Chondrocyte (in vitro differentiated cells): ENCODE data around the gene EYS. TPM values are rescaled to one million over a fixed set of nuclear protein-coding genes. Genes with fewer than 3 reads are reported as not detected.

Source experiments
- DNase-seq: peaks from one replicate; pipeline ENCODE4 v3.0.0; 2021; ENCODE audit warnings: mixed read lengths, low spot score
- H3K27ac Mint-ChIP-seq: one replicate; pipeline ENCODE4 v1.8.0; 2021; ENCODE audit warnings: mild to moderate bottlenecking, moderate library complexity, mixed read lengths; ENCODE audit not compliant: unreplicated experiment
- H3K27me3 Mint-ChIP-seq: 2 replicates; pipeline ENCODE4 v1.8.0; 2021; ENCODE audit warnings: low read depth, mixed read lengths
- H3K36me3 Mint-ChIP-seq: 2 replicates; pipeline ENCODE4 v1.8.0; 2021; ENCODE audit warnings: low read depth, mixed read lengths
- H3K4me1 Mint-ChIP-seq: 2 replicates; pipeline ENCODE4 v1.8.0; 2021; ENCODE audit warnings: low read depth, mild to moderate bottlenecking, mixed read lengths
- H3K4me3 Mint-ChIP-seq: one replicate; pipeline ENCODE4 v1.8.0; 2021; ENCODE audit warnings: mild to moderate bottlenecking, moderate library complexity, mixed read lengths; ENCODE audit not compliant: unreplicated experiment
- H3K9me3 Mint-ChIP-seq: 2 replicates; pipeline ENCODE4 v1.8.0; 2021; ENCODE audit warnings: low read depth, mixed read lengths
- CTCF ChIP-seq: fragments of 200-600 bp; sonication (generic); IDR thresholded peaks from 2 replicates; pipeline ENCODE4 v1.5.0; 2021; ENCODE audit warnings: antibody characterized with exemption, mild to moderate bottlenecking, moderate library complexity
- total RNA-seq: library from RNA; stranded (reverse); gene quantifications from 3 replicates; pipeline ENCODE4 v1.2.1, GENCODE V29; 2021

The EYS gene
- total RNA-seq, 1 donor from 2014 or later = not detected

GRCh38 chr6:65449926-65450325, 257.1 kb downstream of the EYS start:
- no peaks in the 10 kb centered on the region for H3K4me1 Mint-ChIP-seq
- no peak overlapping the region for H3K4me3 Mint-ChIP-seq
- H3K36me3 Mint-ChIP-seq = no peaks in the 10 kb centered on the region
- no peak overlapping the region for H3K27ac Mint-ChIP-seq
- no peak for DNase-seq
- H3K9me3 Mint-ChIP-seq = no peaks in the 10 kb centered on the region
- TF ChIP-seq CTCF = no peak
- H3K27me3 Mint-ChIP-seq = peaks cover 4% of the 10 kb centered on the region

GRCh38 chr6:65448866-65449265, 258.2 kb downstream of the EYS start:
- H3K4me1 Mint-ChIP-seq = no peaks in the 10 kb centered on the region
- no peak overlapping the region for H3K27ac Mint-ChIP-seq
- H3K4me3 Mint-ChIP-seq = no peak overlapping the region
- no peaks in the 10 kb centered on the region for H3K9me3 Mint-ChIP-seq
- DNase-seq = no peak
- no peak for TF ChIP-seq CTCF
- peaks cover 4% of the 10 kb centered on the region for H3K27me3 Mint-ChIP-seq
- no peaks in the 10 kb centered on the region for H3K36me3 Mint-ChIP-seq

- H3K27me3 Mint-ChIP-seq = no peaks in the 10 kb centered on the region
- no peak for DNase-seq
- H3K36me3 Mint-ChIP-seq = no peaks in the 10 kb centered on the region
- H3K9me3 Mint-ChIP-seq = peaks cover 4% of the 10 kb centered on the region
- H3K27ac Mint-ChIP-seq = no peak overlapping the region
- no peak overlapping the region for H3K4me3 Mint-ChIP-seq
- H3K4me1 Mint-ChIP-seq = no peaks in the 10 kb centered on the region
- no peak for TF ChIP-seq CTCF
Observed at GRCh38 chr6:65436281-65436680, 270.7 kb downstream of the EYS start.

GRCh38 chr6:65416621-65417020, 290.4 kb downstream of the EYS start:
- Mint-ChIP-seq H3K36me3 (no peaks in the 10 kb centered on the region), H3K27ac (no peak overlapping the region), H3K9me3 (no peaks in the 10 kb centered on the region), H3K27me3 (peaks cover 3% of the 10 kb centered on the region), H3K4me3 (no peak overlapping the region), H3K4me1 (no peaks in the 10 kb centered on the region)
- TF ChIP-seq CTCF = no peak
- no peak for DNase-seq

- H3K27ac Mint-ChIP-seq = no peak overlapping the region
- no peaks in the 10 kb centered on the region for H3K4me1 Mint-ChIP-seq
- no peak for DNase-seq
- H3K4me3 Mint-ChIP-seq = no peak overlapping the region
- no peak for TF ChIP-seq CTCF
- no peaks in the 10 kb centered on the region for H3K9me3 Mint-ChIP-seq
- H3K27me3 Mint-ChIP-seq = peaks cover 5% of the 10 kb centered on the region
- no peaks in the 10 kb centered on the region for H3K36me3 Mint-ChIP-seq
Observed at GRCh38 chr6:65410309-65410708, 296.7 kb downstream of the EYS start.
